GM10248 (cell line): ENCODE data around the gene RNF182.
"Not testable (repeated sequence)": the region's sequence is repeated elsewhere in the genome, so short reads cannot be mapped to it uniquely, and the experiment has no call there.

Experiments used
- CTCF ChIA-PET: fragments of 300-600 bp; sonication (Branson Sonifier 250); formaldehyde crosslinking; extraction: SDS; loops from one replicate; lab custom pipeline; 2021; ENCODE audit warnings: antibody characterized with exemption; lab: Yijun Ruan, JAX
- POLR2A ChIA-PET: fragments of 350-650 bp; sonication (Branson Sonifier 250); formaldehyde crosslinking; extraction: SDS; loops from one replicate; lab custom pipeline; 2020; ENCODE audit warnings: antibody characterized with exemption; lab: Yijun Ruan, JAX
- DNase-seq: peaks from one replicate; pipeline ENCODE4 v3.0.0; 2012; ENCODE audit errors: extremely low spot score
- CTCF ChIP-seq: IDR thresholded peaks from 2 replicates; pipeline ENCODE4 v1.5.1; 2012; ENCODE audit warnings: mild to moderate bottlenecking, low read depth; ENCODE audit errors: extremely low read depth, missing control alignments, control extremely low read depth

Gene RNF182

GRCh38 chr6:13946506-13946905 is 21.8 kb downstream of the RNF182 start:
- TF ChIP-seq CTCF, result no peak
- ChIA-PET CTCF (no interaction called here), POLR2A (no interaction called here)
- no peak for DNase-seq

GRCh38 chr6:13947611-13948178 is 22.9 kb downstream of the RNF182 start:
- ChIA-PET POLR2A (no interaction called here), CTCF (no interaction called here)
- no peak for TF ChIP-seq CTCF
- no peak for DNase-seq

- POLR2A ChIA-PET, result no interaction called here
- DNase-seq, result no peak
- CTCF ChIA-PET, result no interaction called here
- TF ChIP-seq CTCF, result no peak
These were observed 27.3 kb downstream of the RNF182 start for GRCh38 chr6:13952101-13952500.

- no peak for TF ChIP-seq CTCF
- DNase-seq, result no peak
- POLR2A ChIA-PET, result no interaction called here
- CTCF ChIA-PET, result no interaction called here
These were observed 28.4 kb downstream of the RNF182 start for GRCh38 chr6:13953061-13953705.

GRCh38 chr6:13965582-13966127 is 40.9 kb downstream of the RNF182 start:
- no peak for DNase-seq
- CTCF ChIA-PET, result no interaction called here
- POLR2A ChIA-PET, result no interaction called here
- TF ChIP-seq CTCF, result no peak

- CTCF ChIA-PET, result no interaction called here
- no peak for DNase-seq
- POLR2A ChIA-PET, result no interaction called here
- TF ChIP-seq CTCF, result no peak
These were observed 46.6 kb downstream of the RNF182 start for GRCh38 chr6:13971303-13971702.

GRCh38 chr6:13972602-13973001 is 47.9 kb downstream of the RNF182 start:
- POLR2A ChIA-PET, result interaction anchor here (0.6 kb wide), 1 partner anchor 1658 kb away, joined by 4 read pairs; no protein-coding TSS in a partner anchor
- DNase-seq, CTCF ChIA-PET: not testable (repeated sequence)

- DNase-seq, POLR2A ChIA-PET: not testable (repeated sequence)
- CTCF ChIA-PET, result interaction anchor here (0.9 kb wide), 1 partner anchor 64 kb away, joined by 3 read pairs; no protein-coding TSS in a partner anchor
These were observed 48.7 kb downstream of the RNF182 start for GRCh38 chr6:13973422-13973821.
